GM12872 (cell line): ENCODE measurements around the gene GLT6D1.

ENCODE experiments used
- CTCF ChIP-seq: IDR thresholded peaks from 3 replicates; pipeline ENCODE4 v1.5.1; 2011; ENCODE audit warnings: low read depth, mild to moderate bottlenecking, low read length, moderate library complexity; ENCODE audit not compliant: insufficient read depth

Gene GLT6D1

DNA sequence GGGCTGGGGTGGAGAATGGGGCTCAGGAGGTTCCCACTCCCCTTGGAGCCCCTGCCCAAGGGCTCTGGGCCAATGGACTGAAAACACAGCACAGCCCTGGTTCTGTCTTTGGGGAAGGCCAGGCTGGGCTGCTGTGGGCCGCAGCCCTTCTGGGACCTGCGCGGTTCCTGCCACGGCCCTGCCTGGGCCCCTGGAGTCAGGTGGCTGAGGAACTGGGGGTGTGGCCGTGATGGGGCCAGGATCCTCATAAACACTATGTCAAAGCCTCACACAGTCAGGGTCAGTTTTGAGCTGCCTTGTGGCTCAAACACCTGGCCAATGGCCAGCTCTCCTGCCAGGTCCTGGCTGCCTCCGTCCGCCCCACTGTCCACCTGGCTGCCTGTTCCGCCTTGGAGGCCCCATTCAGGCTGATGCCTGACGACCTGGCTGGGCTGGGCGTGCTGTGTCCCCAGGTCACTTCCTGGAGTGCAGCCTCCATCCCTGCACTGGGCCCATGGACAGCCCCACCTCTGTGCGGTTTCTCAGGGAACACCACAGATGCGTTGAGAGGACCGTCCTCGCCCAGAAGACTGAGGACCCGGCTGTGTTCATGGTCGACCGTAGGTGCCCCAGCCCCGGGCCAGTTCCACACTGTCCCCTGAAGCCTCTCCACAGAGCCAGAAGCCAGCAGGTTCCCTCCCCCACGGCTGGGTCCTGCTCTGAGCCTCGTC lies 50.3 kb downstream of the GLT6D1 start:
- TF ChIP-seq CTCF = no peak

- no peak for TF ChIP-seq CTCF
These were observed 51.0 kb downstream of the GLT6D1 start for GRCh38 chr9:135588371-135588770.

- no peak for TF ChIP-seq CTCF
These were observed 51.7 kb downstream of the GLT6D1 start for GRCh38 chr9:135587658-135588057.

- no peak for TF ChIP-seq CTCF
These were observed 52.7 kb downstream of the GLT6D1 start for GRCh38 chr9:135586601-135587109.

DNA sequence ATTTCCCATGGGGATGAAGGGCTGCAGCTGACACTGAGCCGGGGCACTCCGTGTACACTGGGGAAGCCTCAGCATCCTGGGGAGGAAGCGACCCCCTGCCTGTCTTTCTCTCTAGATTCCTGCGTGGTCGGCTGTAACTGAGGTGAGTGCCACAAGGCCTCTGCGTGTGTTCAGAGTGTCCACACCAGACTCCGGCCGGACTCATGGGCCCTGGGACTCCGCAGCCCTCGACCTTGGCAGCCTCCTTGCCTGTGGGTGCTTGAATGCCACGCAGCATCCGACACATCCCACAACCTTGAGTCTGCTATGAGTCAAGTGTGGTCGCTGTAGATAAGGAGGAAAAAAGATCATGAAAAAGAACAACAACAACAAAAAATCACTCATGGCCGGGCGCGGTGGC lies 54.4 kb downstream of the GLT6D1 start:
- no peak for TF ChIP-seq CTCF

DNA sequence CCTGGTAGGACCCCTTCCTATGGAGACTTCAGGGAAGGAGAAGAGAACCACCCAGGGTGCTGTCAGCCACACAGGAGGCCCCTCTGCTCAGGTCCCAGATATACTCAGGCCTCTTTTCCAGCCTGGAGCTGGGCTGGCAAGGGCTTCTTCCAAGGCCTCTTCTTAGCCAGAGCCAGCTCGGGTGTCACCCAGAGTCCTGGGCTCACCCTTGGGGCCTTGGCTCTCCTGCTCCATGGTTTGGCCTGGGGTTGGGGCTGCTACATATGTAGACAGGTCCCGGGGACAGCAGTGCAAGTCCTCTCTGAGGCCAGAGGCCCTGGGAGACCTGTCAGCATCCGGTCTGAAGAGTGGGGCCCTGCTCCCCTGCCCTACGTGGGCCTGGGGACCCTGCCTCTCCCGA lies 55.0 kb downstream of the GLT6D1 start:
- TF ChIP-seq CTCF = no peak

DNA sequence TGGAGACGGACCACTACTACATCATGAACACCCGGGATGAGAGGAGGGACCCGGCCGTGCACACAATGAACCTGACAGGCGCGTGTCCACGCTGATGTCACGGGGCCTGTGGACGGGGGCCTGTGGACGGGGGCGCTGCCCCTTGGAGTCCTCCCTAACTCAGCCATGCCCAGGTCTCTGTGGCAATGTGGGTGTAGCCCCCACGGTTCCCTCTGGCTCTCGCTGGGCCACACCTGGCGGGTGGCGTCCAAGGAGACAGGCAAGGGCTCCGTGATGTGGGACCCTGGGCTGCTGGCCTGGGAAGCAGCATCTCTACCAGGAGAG lies 55.7 kb downstream of the GLT6D1 start:
- TF ChIP-seq CTCF = no peak
